Vagina (tissue), 2 donors: ENCODE data around the gene NTSR1. TPM values are rescaled to one million over a fixed set of nuclear protein-coding genes. Genes with fewer than 3 reads are reported as not detected.

Experiments
- DNase-seq, 2 donors: peaks; one replicate each; pipeline ENCODE4 v3.0.0-alpha.2; 2017; ENCODE audit errors: extremely low spot score in 2 of 2
- H3K27ac ChIP-seq: fragments of 200-600 bp; sonication (generic); one replicate; pipeline ENCODE4 v1.5.1; 2019
- H3K27me3 ChIP-seq: fragments of 200-600 bp; sonication (generic); one replicate; pipeline ENCODE4 v1.5.1; 2019
- H3K36me3 ChIP-seq, 2 donors: fragments of 200-600 bp; sonication (generic); one replicate each; pipeline ENCODE4 v1.5.1; 2017 to 2019
- H3K4me1 ChIP-seq: fragments of 200-600 bp; sonication (generic); one replicate; pipeline ENCODE4 v1.5.1; 2019
- H3K4me3 ChIP-seq, 2 donors: fragments of 200-600 bp; sonication (generic); 1 replicate in 1 of 2; 2 replicates in 1 of 2; pipeline ENCODE4 v1.5.1; 2016 to 2019
- H3K9me3 ChIP-seq: fragments of 200-600 bp; sonication (generic); one replicate; pipeline ENCODE4 v1.5.1; 2019
- CTCF ChIP-seq, 3 experiments: fragments of 450-650 bp in 2 of 3; fragments of 200-600 bp in 1 of 3; sonication (generic) in 1 of 3; IDR thresholded peaks; one replicate each; pipeline ENCODE4 v1.5.1; 2017 to 2019; ENCODE audit warnings: antibody characterized with exemption in 3 of 3, mild to moderate bottlenecking in 2 of 3, moderate library complexity in 2 of 3
- POLR2A ChIP-seq, 2 donors: fragments of 450-650 bp; IDR thresholded peaks; one replicate each; pipeline ENCODE4 v1.6.1; 2017; ENCODE audit warnings: antibody characterized with exemption in 2 of 2, mild to moderate bottlenecking in 2 of 2, moderate library complexity in 2 of 2
- POLR2AphosphoS5 ChIP-seq, 2 donors: sonication (generic); formaldehyde crosslinking; IDR thresholded peaks; one replicate each; pipeline ENCODE4 v1.9.0; 2017; ENCODE audit warnings: antibody characterized with exemption in 2 of 2, mild to moderate bottlenecking in 2 of 2, low read depth in 1 of 2; ENCODE audit not compliant: insufficient read depth in 1 of 2
- intact Hi-C: fragments of 100-400 bp; cut with DNase I; formaldehyde crosslinking; loops from one replicate; pipeline ENCODE4 v1.15.1; 2023
- total RNA-seq: library from RNA; depleted of rRNA; stranded (reverse); fragments of >200 nt; gene quantifications from one replicate; pipeline ENCODE4 v1.2.3, GENCODE V29; 2016

The NTSR1 gene
- total RNA-seq, 1 donor from 2014 or later = 0.49 TPM

- TF ChIP-seq POLR2AphosphoS5 (IDR thresholded peaks at IDR 0.05; ENCODE audit: insufficient read depth in 1 of 2, low read depth in 1 of 2) = no peak
- TF ChIP-seq CTCF (IDR thresholded peaks at IDR 0.05) = no peak
- no peak for TF ChIP-seq POLR2A (IDR thresholded peaks at IDR 0.05)
- Histone ChIP-seq H3K4me3 (no peak overlapping the region), H3K36me3 (peaks cover 0 to 20% of the 10 kb centered on the region in 2 donors), H3K27me3 (no peaks in the 10 kb centered on the region), H3K4me1 (peaks cover 17% of the 10 kb centered on the region), H3K27ac (no peak overlapping the region), H3K9me3 (no peaks in the 10 kb centered on the region)
- no peak for DNase-seq
- intact Hi-C loops = loop anchor here (10.0 kb wide), 1 partner anchor 495 kb away; the partner anchor contains the start of gene ADRM1
These were observed 90.8 kb downstream of the NTSR1 start for GRCh38 chr20:62799459-62799858.

- Histone ChIP-seq H3K4me1 (peaks cover 17% of the 10 kb centered on the region), H3K9me3 (no peaks in the 10 kb centered on the region), H3K36me3 (peaks cover 0 to 20% of the 10 kb centered on the region in 2 donors), H3K27ac (no peak overlapping the region), H3K27me3 (no peaks in the 10 kb centered on the region), H3K4me3 (no peak overlapping the region)
- TF ChIP-seq CTCF (IDR thresholded peaks at IDR 0.05) (no peak), POLR2A (IDR thresholded peaks at IDR 0.05) (no peak), POLR2AphosphoS5 (IDR thresholded peaks at IDR 0.05; ENCODE audit: insufficient read depth in 1 of 2, low read depth in 1 of 2) (no peak)
- intact Hi-C loops = loop anchor here (10.0 kb wide), 1 partner anchor 495 kb away; the partner anchor contains the start of gene ADRM1
- no peak for DNase-seq
These were observed 91.2 kb downstream of the NTSR1 start for GRCh38 chr20:62799873-62800272.

- no peak for DNase-seq
- H3K4me3 ChIP-seq = no peak overlapping the region
- H3K9me3 ChIP-seq = no peaks in the 10 kb centered on the region
- TF ChIP-seq POLR2AphosphoS5 (IDR thresholded peaks at IDR 0.05; ENCODE audit: insufficient read depth in 1 of 2, low read depth in 1 of 2) = no peak
- no peak for TF ChIP-seq CTCF (IDR thresholded peaks at IDR 0.05)
- no peak for TF ChIP-seq POLR2A (IDR thresholded peaks at IDR 0.05)
- no peaks in the 10 kb centered on the region for H3K27me3 ChIP-seq
- peaks cover 20% of the 10 kb centered on the region for H3K4me1 ChIP-seq
- H3K36me3 ChIP-seq = peaks cover 0 to 20% of the 10 kb centered on the region in 2 donors
- H3K27ac ChIP-seq = no peak overlapping the region
- intact Hi-C loops = no loop called here
These were observed 92.0 kb downstream of the NTSR1 start for GRCh38 chr20:62800314-62801259.

- no peaks in the 10 kb centered on the region for H3K9me3 ChIP-seq
- H3K36me3 ChIP-seq = peaks cover 0 to 20% of the 10 kb centered on the region in 2 donors
- no peak overlapping the region for H3K27ac ChIP-seq
- H3K4me3 ChIP-seq = no peak overlapping the region
- H3K27me3 ChIP-seq = no peaks in the 10 kb centered on the region
- peaks cover 28% of the 10 kb centered on the region for H3K4me1 ChIP-seq
- DNase-seq = no peak
- TF ChIP-seq POLR2A (IDR thresholded peaks at IDR 0.05) (no peak), CTCF (IDR thresholded peaks at IDR 0.05) (no peak), POLR2AphosphoS5 (IDR thresholded peaks at IDR 0.05; ENCODE audit: insufficient read depth in 1 of 2, low read depth in 1 of 2) (no peak)
- intact Hi-C loops = no loop called here
These were observed 92.8 kb downstream of the NTSR1 start for GRCh38 chr20:62801284-62802010.
